22Rv1 (cell line): ENCODE data around the gene CDO1.

Experiments used
- CTCF ChIP-seq: fragments of 450-650 bp; IDR thresholded peaks from 2 replicates; pipeline ENCODE4 v1.5.1; 2017; ENCODE audit warnings: mild to moderate bottlenecking
- ZFX ChIP-seq: fragments of 450-650 bp; IDR thresholded peaks from 2 replicates; pipeline ENCODE4 v1.6.1; 2017; ENCODE audit warnings: antibody characterized with exemption, borderline replicate concordance

GRCh38 chr5:115854139-115854538 lies 37.7 kb upstream of the CDO1 start:
- TF ChIP-seq CTCF (no peak), ZFX (no peak)
